Activated CD4-positive, CD25-positive, alpha-beta regulatory T cell (primary cell): ENCODE results near the gene SMAD7.

Source experiments
- DNase-seq, 4 experiments: peaks; one replicate each; lab custom pipeline; 2025; lab: John Stamatoyannopoulos, UW

SMAD7 gene

GRCh38 chr18:48950536-48951447, at the start of gene SMAD7:
TSS of gene SMAD7 (minus strand) at chr18:48950965. CDS start at chr18:48950424, 541 bp downstream.
- no peak for DNase-seq

GRCh38 chr18:48999569-48999968, 48.8 kb upstream of the SMAD7 start:
- DNase-seq = no peak

- no peak for DNase-seq
Measured at GRCh38 chr18:48997985-48998831, 47.4 kb upstream of the SMAD7 start.

GRCh38 chr18:48997681-48997984, 46.9 kb upstream of the SMAD7 start:
- no peak for DNase-seq

- DNase-seq = no peak
Measured at GRCh38 chr18:48996901-48997463, 46.2 kb upstream of the SMAD7 start.

- no peak for DNase-seq
Measured at GRCh38 chr18:48996041-48996440, 45.3 kb upstream of the SMAD7 start.

GRCh38 chr18:48994926-48995835, 44.4 kb upstream of the SMAD7 start:
- no peak for DNase-seq

GRCh38 chr18:48994044-48994651, 43.4 kb upstream of the SMAD7 start:
- DNase-seq = no peak

GRCh38 chr18:48993586-48993985, 42.8 kb upstream of the SMAD7 start:
- no peak for DNase-seq

- DNase-seq = no peak
Measured at GRCh38 chr18:48992791-48993555, 42.2 kb upstream of the SMAD7 start.

- no peak for DNase-seq
Measured at GRCh38 chr18:48992133-48992532, 41.4 kb upstream of the SMAD7 start.

- DNase-seq = no peak
Measured at GRCh38 chr18:48991676-48992075, 40.9 kb upstream of the SMAD7 start.

- DNase-seq = no peak
Measured at GRCh38 chr18:48991319-48991660, 40.5 kb upstream of the SMAD7 start.

- DNase-seq = no peak
Measured at GRCh38 chr18:48990481-48991318, 39.9 kb upstream of the SMAD7 start.

- no peak for DNase-seq
Measured at GRCh38 chr18:48989304-48990303, 38.8 kb upstream of the SMAD7 start.

- no peak for DNase-seq
Measured at GRCh38 chr18:48988508-48989303, 37.9 kb upstream of the SMAD7 start.

GRCh38 chr18:48987821-48988220, 37.1 kb upstream of the SMAD7 start:
- DNase-seq = no peak
